HL-60 (cell line): Measurements from ENCODE around the gene ZCCHC2.

Experiments
- DNase-seq, 2 experiments: peaks; one replicate each; pipeline ENCODE4 v3.0.0-alpha.2; 2010 to 2020; ENCODE audit warnings: low read depth in 1 of 2, low spot score in 1 of 2
- H3K27ac ChIP-seq: fragments of 250-450 bp; sonication (Bioruptor Pico); replicated peaks from 2 replicates; pipeline ENCODE4 v1.5.1; 2020; ENCODE audit warnings: mild to moderate bottlenecking, moderate library complexity
- H3K27me3 ChIP-seq: fragments of 250-450 bp; sonication (Bioruptor Pico); 2 replicates; pipeline ENCODE4 v1.5.1; 2021; ENCODE audit warnings: mild to moderate bottlenecking, moderate library complexity; ENCODE audit not compliant: insufficient read depth, poor library complexity, severe bottlenecking
- H3K4me3 ChIP-seq: replicated peaks from 2 replicates; pipeline ENCODE4 v1.5.1; 2011; ENCODE audit warnings: mild to moderate bottlenecking, control low read depth, low read length; ENCODE audit not compliant: insufficient read depth
- CTCF ChIP-seq: IDR thresholded peaks from one replicate; pipeline ENCODE4 v1.5.1; 2011; ENCODE audit warnings: low read length, control low read depth, inconsistent platforms; ENCODE audit not compliant: insufficient read depth
- GABPA ChIP-seq: IDR thresholded peaks from 2 replicates; pipeline ENCODE4 v1.6.1; 2012; ENCODE audit warnings: low read depth
- POLR2AphosphoS5 ChIP-seq: IDR thresholded peaks from 2 replicates; pipeline ENCODE4 v1.6.1; 2012; ENCODE audit warnings: low read depth
- REST ChIP-seq: IDR thresholded peaks from 2 replicates; pipeline ENCODE4 v1.6.1; 2012; ENCODE audit warnings: low read depth; ENCODE audit not compliant: insufficient replicate concordance
- SPI1 ChIP-seq: IDR thresholded peaks from 2 replicates; pipeline ENCODE4 v1.6.1; 2012; ENCODE audit warnings: low read depth, mild to moderate bottlenecking, borderline replicate concordance

Gene ZCCHC2

GRCh38 chr18:62578980-62579511, 56.2 kb downstream of the ZCCHC2 start:
- Histone ChIP-seq H3K4me3 (no peak overlapping the region), H3K27me3 (no peaks in the 10 kb centered on the region), H3K27ac (no peak overlapping the region)
- no peak for DNase-seq
- TF ChIP-seq POLR2AphosphoS5: no peak
- TF ChIP-seq SPI1: no peak
- TF ChIP-seq GABPA: no peak
- no peak for TF ChIP-seq CTCF
- TF ChIP-seq REST: no peak

- DNase-seq: no peak
- H3K27ac ChIP-seq: no peak overlapping the region
- H3K27me3 ChIP-seq: no peaks in the 10 kb centered on the region
- TF ChIP-seq SPI1: no peak
- no peak for TF ChIP-seq REST
- no peak for TF ChIP-seq POLR2AphosphoS5
- no peak for TF ChIP-seq GABPA
- TF ChIP-seq CTCF: no peak
- H3K4me3 ChIP-seq: no peak overlapping the region
Measured at GRCh38 chr18:62583376-62583775, 60.6 kb downstream of the ZCCHC2 start.

GRCh38 chr18:62584241-62585120, 61.7 kb downstream of the ZCCHC2 start:
- Histone ChIP-seq H3K27me3 (no peaks in the 10 kb centered on the region), H3K27ac (peak overlapping the region; percentile 27; the same call in 1 of the 2 replicates), H3K4me3 (no peak overlapping the region)
- DNase-seq: peak; percentile 72 to 94
- TF ChIP-seq CTCF: peak; percentile 100
- no peak for TF ChIP-seq GABPA
